VCaP (cell line): ENCODE measurements around the gene EPHB3.

Source experiments
- H3K27ac ChIP-seq: fragments of 450-650 bp; 2 replicates; pipeline ENCODE4 v1.5.1; 2017
- TF ChIP-seq, protein P1 (sequence below): fragments of 450-650 bp; conservative IDR thresholded peaks from 2 replicates; pipeline ENCODE4 v1.5.1; 2017; ENCODE audit warnings: mild to moderate bottlenecking, moderate library complexity

The EPHB3 gene

DNA sequence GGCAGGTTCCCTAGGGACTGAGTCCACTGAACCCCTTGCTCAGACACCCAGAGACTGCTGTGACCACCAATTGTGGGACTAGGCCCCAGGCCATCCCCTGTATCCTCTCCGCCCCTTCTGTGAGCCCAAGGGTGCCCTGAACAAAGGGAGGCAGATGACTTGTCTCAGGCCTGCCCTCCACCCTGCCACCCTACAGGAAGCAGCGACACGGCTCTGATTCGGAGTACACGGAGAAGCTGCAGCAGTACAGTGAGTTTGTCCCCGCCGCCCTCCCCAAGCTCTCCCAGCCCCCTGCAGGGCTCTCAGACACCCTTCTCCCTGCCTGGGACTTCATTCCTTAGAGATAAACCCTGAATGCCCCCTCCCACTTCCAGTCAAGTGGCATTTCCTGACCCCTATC, 16.6 kb downstream of the EPHB3 start:
- TF ChIP-seq, protein P1, sequence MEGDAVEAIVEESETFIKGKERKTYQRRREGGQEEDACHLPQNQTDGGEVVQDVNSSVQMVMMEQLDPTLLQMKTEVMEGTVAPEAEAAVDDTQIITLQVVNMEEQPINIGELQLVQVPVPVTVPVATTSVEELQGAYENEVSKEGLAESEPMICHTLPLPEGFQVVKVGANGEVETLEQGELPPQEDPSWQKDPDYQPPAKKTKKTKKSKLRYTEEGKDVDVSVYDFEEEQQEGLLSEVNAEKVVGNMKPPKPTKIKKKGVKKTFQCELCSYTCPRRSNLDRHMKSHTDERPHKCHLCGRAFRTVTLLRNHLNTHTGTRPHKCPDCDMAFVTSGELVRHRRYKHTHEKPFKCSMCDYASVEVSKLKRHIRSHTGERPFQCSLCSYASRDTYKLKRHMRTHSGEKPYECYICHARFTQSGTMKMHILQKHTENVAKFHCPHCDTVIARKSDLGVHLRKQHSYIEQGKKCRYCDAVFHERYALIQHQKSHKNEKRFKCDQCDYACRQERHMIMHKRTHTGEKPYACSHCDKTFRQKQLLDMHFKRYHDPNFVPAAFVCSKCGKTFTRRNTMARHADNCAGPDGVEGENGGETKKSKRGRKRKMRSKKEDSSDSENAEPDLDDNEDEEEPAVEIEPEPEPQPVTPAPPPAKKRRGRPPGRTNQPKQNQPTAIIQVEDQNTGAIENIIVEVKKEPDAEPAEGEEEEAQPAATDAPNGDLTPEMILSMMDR, result no peak
- no peak overlapping the region for H3K27ac ChIP-seq

DNA sequence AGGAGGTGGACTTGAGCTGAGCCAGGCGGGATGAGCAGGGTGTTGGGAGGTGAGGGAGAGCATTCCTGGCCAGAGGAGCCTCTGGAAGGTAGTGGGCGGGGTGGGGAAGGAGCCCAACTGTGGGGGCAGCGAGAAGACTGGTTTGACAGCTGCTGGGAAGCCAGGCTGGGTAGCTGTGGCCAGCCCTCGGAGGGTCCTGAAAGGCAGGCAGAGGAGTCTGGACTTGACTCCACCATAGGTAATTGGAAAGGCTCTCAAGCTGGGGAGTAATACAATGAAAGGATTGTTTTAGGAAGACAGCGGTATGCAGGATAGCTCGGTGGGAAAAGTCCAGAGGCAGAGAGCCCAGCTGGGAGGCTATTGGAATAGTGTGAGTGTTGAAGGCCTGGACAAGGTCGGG, 17.2 kb downstream of the EPHB3 start:
- H3K27ac ChIP-seq, result no peak overlapping the region
- TF ChIP-seq, protein P1, result no peak

DNA sequence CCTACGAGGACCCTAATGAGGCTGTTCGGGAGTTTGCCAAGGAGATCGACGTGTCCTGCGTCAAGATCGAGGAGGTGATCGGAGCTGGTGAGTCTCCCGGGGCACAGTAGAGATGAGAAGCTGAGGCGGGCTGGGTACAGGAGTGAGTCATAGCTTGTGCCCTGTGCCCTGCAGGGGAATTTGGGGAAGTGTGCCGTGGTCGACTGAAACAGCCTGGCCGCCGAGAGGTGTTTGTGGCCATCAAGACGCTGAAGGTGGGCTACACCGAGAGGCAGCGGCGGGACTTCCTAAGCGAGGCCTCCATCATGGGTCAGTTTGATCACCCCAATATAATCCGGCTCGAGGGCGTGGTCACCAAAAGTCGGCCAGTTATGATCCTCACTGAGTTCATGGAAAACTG, 17.9 kb downstream of the EPHB3 start:
- TF ChIP-seq, protein P1, result no peak
- H3K27ac ChIP-seq, result no peak overlapping the region

DNA sequence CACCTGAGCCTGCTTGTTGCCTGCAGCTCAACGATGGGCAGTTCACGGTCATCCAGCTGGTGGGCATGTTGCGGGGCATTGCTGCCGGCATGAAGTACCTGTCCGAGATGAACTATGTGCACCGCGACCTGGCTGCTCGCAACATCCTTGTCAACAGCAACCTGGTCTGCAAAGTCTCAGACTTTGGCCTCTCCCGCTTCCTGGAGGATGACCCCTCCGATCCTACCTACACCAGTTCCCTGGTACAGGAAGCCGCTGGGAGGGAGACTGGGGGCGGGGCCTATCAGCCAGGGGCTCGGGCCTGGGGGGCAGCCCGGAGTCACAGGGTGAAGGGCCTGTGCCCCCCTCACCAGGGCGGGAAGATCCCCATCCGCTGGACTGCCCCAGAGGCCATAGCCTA, 18.8 kb downstream of the EPHB3 start:
- TF ChIP-seq, protein P1, result no peak
- H3K27ac ChIP-seq, result no peak overlapping the region

DNA sequence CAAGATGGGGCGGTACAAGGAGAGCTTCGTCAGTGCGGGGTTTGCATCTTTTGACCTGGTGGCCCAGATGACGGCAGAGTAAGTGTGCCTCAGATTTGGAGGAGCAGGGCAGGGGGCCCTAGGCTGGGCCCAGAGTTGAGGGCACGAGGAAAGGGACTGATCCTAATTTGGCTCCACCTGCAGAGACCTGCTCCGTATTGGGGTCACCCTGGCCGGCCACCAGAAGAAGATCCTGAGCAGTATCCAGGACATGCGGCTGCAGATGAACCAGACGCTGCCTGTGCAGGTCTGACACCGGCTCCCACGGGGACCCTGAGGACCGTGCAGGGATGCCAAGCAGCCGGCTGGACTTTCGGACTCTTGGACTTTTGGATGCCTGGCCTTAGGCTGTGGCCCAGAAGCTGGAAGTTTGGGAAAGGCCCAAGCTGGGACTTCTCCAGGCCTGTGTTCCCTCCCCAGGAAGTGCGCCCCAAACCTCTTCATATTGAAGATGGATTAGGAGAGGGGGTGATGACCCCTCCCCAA, 19.8 kb downstream of the EPHB3 start:
- TF ChIP-seq, protein P1, result no peak
- no peak overlapping the region for H3K27ac ChIP-seq

DNA sequence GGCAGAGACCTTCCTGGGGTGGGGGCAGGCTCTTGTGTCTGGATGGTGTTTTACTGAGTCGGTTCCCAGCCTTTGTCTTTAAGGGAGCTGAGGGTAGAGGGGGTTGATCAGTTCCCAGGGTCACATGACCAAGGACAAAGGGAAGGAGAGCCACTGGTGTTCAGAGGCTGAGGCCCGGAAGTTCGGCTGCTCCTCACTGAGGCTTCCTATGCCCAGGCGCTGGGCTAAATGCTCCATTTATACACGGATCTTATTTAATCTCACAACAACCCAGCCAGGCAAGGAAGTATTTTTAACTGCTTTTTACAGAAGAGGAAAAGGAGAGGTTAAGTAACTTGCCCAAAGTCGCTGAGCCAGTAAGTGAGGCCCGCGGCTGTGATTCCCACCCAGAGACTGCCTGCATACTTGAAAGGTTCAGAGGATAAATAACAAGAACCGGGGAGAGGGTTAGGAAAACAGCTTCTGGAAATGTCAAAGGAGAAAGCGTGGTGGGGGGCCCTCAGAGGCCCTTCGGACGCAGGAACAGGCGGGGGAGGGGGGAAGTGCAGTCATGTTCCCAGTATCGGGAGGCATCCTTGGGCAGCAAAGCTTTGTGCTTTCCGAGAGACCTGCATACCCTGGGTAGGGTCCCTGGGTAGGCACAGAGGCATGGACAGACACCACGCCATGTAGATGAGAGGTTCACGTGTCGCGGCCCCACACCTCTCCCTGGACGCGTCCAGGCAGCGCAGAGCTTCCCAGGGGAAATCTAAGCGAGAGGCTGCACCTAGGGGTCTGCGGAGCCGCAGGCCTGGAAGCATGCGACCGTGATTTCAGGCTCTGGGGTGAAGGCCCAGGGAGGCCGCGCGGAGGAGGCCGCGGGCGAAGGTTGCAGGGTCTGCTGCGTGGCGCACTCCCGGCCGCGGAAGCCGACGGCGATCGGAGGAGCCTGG, 21.3 kb downstream of the EPHB3 start:
- H3K27ac ChIP-seq, result no peak overlapping the region
- TF ChIP-seq, protein P1, result no peak

DNA sequence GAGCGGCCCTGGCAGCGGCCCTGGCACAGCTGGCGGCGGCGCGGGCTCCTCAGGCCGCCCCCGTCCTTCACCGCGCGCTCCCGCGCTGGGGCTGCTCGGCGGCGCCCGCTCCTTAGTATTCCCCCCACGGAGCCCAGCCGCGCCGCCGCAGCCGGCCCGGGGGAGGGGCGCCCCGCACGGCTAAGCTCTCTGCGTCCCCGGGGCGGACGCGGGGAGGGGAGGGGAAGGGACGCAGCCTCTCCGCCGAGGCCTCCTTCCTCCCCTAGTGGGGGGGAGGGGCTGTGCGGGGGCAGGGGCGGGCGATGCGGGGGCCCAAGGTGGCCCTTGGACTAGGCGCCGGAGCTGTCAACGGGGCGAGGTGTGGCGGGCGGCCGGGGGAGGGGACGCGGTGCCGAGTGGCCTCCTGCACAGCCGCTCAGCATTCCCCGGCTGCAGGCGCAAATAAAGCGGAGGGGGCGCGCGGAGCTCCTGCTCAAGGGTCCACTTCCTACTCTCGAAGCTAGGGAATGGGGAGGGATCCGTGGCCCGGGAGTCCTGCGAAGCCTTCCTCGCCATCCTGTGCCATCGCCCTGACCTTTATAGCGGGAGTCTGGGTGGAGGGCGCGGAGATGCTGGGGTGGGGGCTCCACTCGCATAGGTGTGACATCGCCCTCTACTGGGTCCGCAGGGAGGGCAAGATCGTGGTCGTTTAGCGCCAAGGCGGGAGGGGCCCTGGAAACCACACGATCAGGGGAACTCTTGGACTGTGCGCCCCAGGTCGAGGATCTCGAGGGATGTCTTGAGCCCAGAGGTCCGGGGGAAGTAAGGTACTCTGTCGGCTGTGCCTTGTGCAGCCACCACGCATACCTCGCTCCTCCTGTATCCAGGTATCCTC, 22.2 kb downstream of the EPHB3 start:
- TF ChIP-seq, protein P1, result no peak; the same call in 1 of the 2 replicates
- no peak overlapping the region for H3K27ac ChIP-seq
